Stimulated activated naive CD8-positive, alpha-beta T cell treated with anti-CD3 and anti-CD28 coated beads, Interleukin-15, amount 100 ng/mL, for 72 hours (primary cell): ENCODE data around the gene NEGR1.

ENCODE experiments used
- ATAC-seq: fragments of 150-1000 bp; cut with Tn5 transposase; 2 replicates; pipeline ENCODE4 v1.10.0; 2021; ENCODE audit warnings: mild to moderate bottlenecking, moderate library complexity
- DNase-seq, 2 donors: peaks; one replicate each; pipeline ENCODE4 v3.0.0; 2021 to 2022
- H3K27ac Mint-ChIP-seq, 2 donors: one replicate each; pipeline ENCODE4 v1.8.0; 2022; ENCODE audit warnings: mild to moderate bottlenecking in 2 of 2, mixed read lengths in 2 of 2, moderate library complexity in 2 of 2
- H3K27me3 Mint-ChIP-seq: one replicate; pipeline ENCODE4 v1.8.0; 2022; ENCODE audit warnings: mixed read lengths
- H3K4me1 Mint-ChIP-seq: one replicate; pipeline ENCODE4 v1.8.0; 2022; ENCODE audit warnings: mild to moderate bottlenecking, mixed read lengths
- H3K4me3 Mint-ChIP-seq, 2 donors: one replicate each; pipeline ENCODE4 v1.8.0; 2022; ENCODE audit warnings: mild to moderate bottlenecking in 2 of 2, mixed read lengths in 2 of 2, moderate library complexity in 1 of 2
- H3K9me3 Mint-ChIP-seq, 2 donors: one replicate each; pipeline ENCODE4 v1.8.0; 2022; ENCODE audit warnings: mixed read lengths in 2 of 2

Gene NEGR1

GRCh38 chr1:71980556-71980955 is 301.8 kb downstream of the NEGR1 start:
- Mint-ChIP-seq H3K9me3 (no peaks in the 10 kb centered on the region), H3K27me3 (no peaks in the 10 kb centered on the region), H3K27ac (no peak overlapping the region), H3K4me3 (no peak overlapping the region), H3K4me1 (no peaks in the 10 kb centered on the region)
- ATAC-seq (no peak), DNase-seq (no peak)

GRCh38 chr1:71979882-71980281 is 302.5 kb downstream of the NEGR1 start:
- no peaks in the 10 kb centered on the region for H3K4me1 Mint-ChIP-seq
- no peaks in the 10 kb centered on the region for H3K27me3 Mint-ChIP-seq
- DNase-seq, result no peak
- no peak for ATAC-seq
- no peaks in the 10 kb centered on the region for H3K9me3 Mint-ChIP-seq
- H3K4me3 Mint-ChIP-seq, result no peak overlapping the region
- no peak overlapping the region for H3K27ac Mint-ChIP-seq

- ATAC-seq, result peak; percentile 71
- Mint-ChIP-seq H3K9me3 (no peaks in the 10 kb centered on the region), H3K4me1 (no peaks in the 10 kb centered on the region)
Observed at GRCh38 chr1:71967670-71968069, 314.7 kb downstream of the NEGR1 start.

GRCh38 chr1:71964188-71964587 is 318.2 kb downstream of the NEGR1 start:
- ATAC-seq, result no peak
- Mint-ChIP-seq H3K9me3 (no peaks in the 10 kb centered on the region), H3K27me3 (no peaks in the 10 kb centered on the region), H3K4me1 (no peaks in the 10 kb centered on the region), H3K4me3 (no peak overlapping the region), H3K27ac (no peak overlapping the region)
- DNase-seq, result no peak

More at GRCh38 chr1:71967670-71968069, 314.7 kb downstream of the NEGR1 start:
- no peak for DNase-seq
- no peak overlapping the region for H3K4me3 Mint-ChIP-seq
- H3K27me3 Mint-ChIP-seq, result no peaks in the 10 kb centered on the region
- no peak overlapping the region for H3K27ac Mint-ChIP-seq

GRCh38 chr1:71956613-71957285 is 325.6 kb downstream of the NEGR1 start:
- ATAC-seq, result no peak
- H3K9me3 Mint-ChIP-seq, result no peaks in the 10 kb centered on the region
- DNase-seq, result no peak
- no peak overlapping the region for H3K27ac Mint-ChIP-seq
- H3K4me1 Mint-ChIP-seq, result no peaks in the 10 kb centered on the region
- H3K4me3 Mint-ChIP-seq, result no peak overlapping the region
- no peaks in the 10 kb centered on the region for H3K27me3 Mint-ChIP-seq

GRCh38 chr1:71950579-71950978 is 331.8 kb downstream of the NEGR1 start:
- DNase-seq (no peak), ATAC-seq (no peak)
- Mint-ChIP-seq H3K4me3 (no peak overlapping the region), H3K9me3 (no peaks in the 10 kb centered on the region), H3K27me3 (no peaks in the 10 kb centered on the region), H3K4me1 (no peaks in the 10 kb centered on the region), H3K27ac (no peak overlapping the region)

GRCh38 chr1:71949681-71950080 is 332.7 kb downstream of the NEGR1 start:
- DNase-seq (no peak), ATAC-seq (no peak)
- Mint-ChIP-seq H3K9me3 (no peaks in the 10 kb centered on the region), H3K27me3 (no peaks in the 10 kb centered on the region), H3K27ac (no peak overlapping the region), H3K4me3 (no peak overlapping the region), H3K4me1 (no peaks in the 10 kb centered on the region)

- H3K4me3 Mint-ChIP-seq, result no peak overlapping the region
- H3K27me3 Mint-ChIP-seq, result no peaks in the 10 kb centered on the region
- H3K4me1 Mint-ChIP-seq, result no peaks in the 10 kb centered on the region
- no peak overlapping the region for H3K27ac Mint-ChIP-seq
- H3K9me3 Mint-ChIP-seq, result no peaks in the 10 kb centered on the region
- ATAC-seq (no peak), DNase-seq (no peak)
Observed at GRCh38 chr1:71948561-71948960, 333.8 kb downstream of the NEGR1 start.

- Mint-ChIP-seq H3K27ac (no peak overlapping the region), H3K27me3 (no peaks in the 10 kb centered on the region), H3K4me1 (no peaks in the 10 kb centered on the region), H3K9me3 (no peaks in the 10 kb centered on the region), H3K4me3 (no peak overlapping the region)
- DNase-seq, result no peak
- ATAC-seq, result no peak
Observed at GRCh38 chr1:71944006-71944405, 338.3 kb downstream of the NEGR1 start.

GRCh38 chr1:71940261-71940660 is 342.1 kb downstream of the NEGR1 start:
- H3K4me1 Mint-ChIP-seq, result no peaks in the 10 kb centered on the region
- H3K9me3 Mint-ChIP-seq, result no peaks in the 10 kb centered on the region
- ATAC-seq (no peak), DNase-seq (no peak)
- no peak overlapping the region for H3K4me3 Mint-ChIP-seq
- no peaks in the 10 kb centered on the region for H3K27me3 Mint-ChIP-seq
- no peak overlapping the region for H3K27ac Mint-ChIP-seq

- Mint-ChIP-seq H3K4me3 (no peak overlapping the region), H3K27me3 (no peaks in the 10 kb centered on the region), H3K4me1 (no peaks in the 10 kb centered on the region), H3K27ac (no peak overlapping the region), H3K9me3 (no peaks in the 10 kb centered on the region)
- DNase-seq, result no peak
- ATAC-seq, result no peak
Observed at GRCh38 chr1:71930511-71930910, 351.8 kb downstream of the NEGR1 start.

GRCh38 chr1:71921935-71922559 is 360.3 kb downstream of the NEGR1 start:
- Mint-ChIP-seq H3K4me1 (no peaks in the 10 kb centered on the region), H3K9me3 (peaks cover 3 to 7% of the 10 kb centered on the region in 2 donors), H3K4me3 (no peak overlapping the region), H3K27me3 (no peaks in the 10 kb centered on the region), H3K27ac (no peak overlapping the region)
- ATAC-seq, result no peak
- no peak for DNase-seq

- ATAC-seq (no peak), DNase-seq (no peak)
- Mint-ChIP-seq H3K9me3 (peaks cover 7 to 10% of the 10 kb centered on the region in 2 donors), H3K4me1 (no peaks in the 10 kb centered on the region), H3K27ac (no peak overlapping the region), H3K4me3 (no peak overlapping the region), H3K27me3 (no peaks in the 10 kb centered on the region)
Observed at GRCh38 chr1:71921204-71921603, 361.1 kb downstream of the NEGR1 start.

- no peaks in the 10 kb centered on the region for H3K4me1 Mint-ChIP-seq
- H3K27ac Mint-ChIP-seq, result no peak overlapping the region
- no peak for DNase-seq
- H3K27me3 Mint-ChIP-seq, result no peaks in the 10 kb centered on the region
- ATAC-seq, result no peak
- H3K4me3 Mint-ChIP-seq, result no peak overlapping the region
- peaks cover 7 to 10% of the 10 kb centered on the region in 2 donors for H3K9me3 Mint-ChIP-seq
Observed at GRCh38 chr1:71920556-71920955, 361.8 kb downstream of the NEGR1 start.

GRCh38 chr1:71919811-71920509 is 362.4 kb downstream of the NEGR1 start:
- ATAC-seq, result no peak
- DNase-seq, result no peak
- no peak overlapping the region for H3K27ac Mint-ChIP-seq
- peaks cover 7 to 10% of the 10 kb centered on the region in 2 donors for H3K9me3 Mint-ChIP-seq
- no peak overlapping the region for H3K4me3 Mint-ChIP-seq
- H3K4me1 Mint-ChIP-seq, result no peaks in the 10 kb centered on the region
- H3K27me3 Mint-ChIP-seq, result no peaks in the 10 kb centered on the region

- ATAC-seq (no peak), DNase-seq (no peak)
- no peaks in the 10 kb centered on the region for H3K4me1 Mint-ChIP-seq
- H3K27me3 Mint-ChIP-seq, result no peaks in the 10 kb centered on the region
- H3K9me3 Mint-ChIP-seq, result peaks cover 7 to 10% of the 10 kb centered on the region in 2 donors
- no peak overlapping the region for H3K4me3 Mint-ChIP-seq
- no peak overlapping the region for H3K27ac Mint-ChIP-seq
Observed at GRCh38 chr1:71918630-71919029, 363.7 kb downstream of the NEGR1 start.
